ENCODE measurements around the gene GCSAML.

- no peak for TF ChIP-seq CTCF (IDR thresholded peaks at IDR 0.05; ENCODE audit: low read depth, low read length, missing input control)
- no peak for TF ChIP-seq FOXA1 (IDR thresholded peaks at IDR 0.05)
- TF ChIP-seq ATF3 (IDR thresholded peaks at IDR 0.05): no peak
- TF ChIP-seq REST (IDR thresholded peaks at IDR 0.05): no peak
- TF ChIP-seq TAF1 (conservative IDR thresholded peaks at IDR 0.05): no peak
- no peak for TF ChIP-seq RAD21 (IDR thresholded peaks at IDR 0.05)
- TF ChIP-seq JUND (IDR thresholded peaks at IDR 0.05): no peak
- no peak for TF ChIP-seq ZBTB33 (IDR thresholded peaks at IDR 0.05)
- no peak for TF ChIP-seq YY1 (IDR thresholded peaks at IDR 0.05)
- no peak for TF ChIP-seq SP1 (IDR thresholded peaks at IDR 0.05)
- no peak for TF ChIP-seq GABPA (IDR thresholded peaks at IDR 0.05 in 1 of 2, conservative IDR thresholded peaks at IDR 0.05 in 1 of 2)
- TF ChIP-seq MAX (IDR thresholded peaks at IDR 0.05): no peak
Observed at GRCh38 chr1:247531937-247532336, 17.0 kb upstream of the GCSAML start.
